GM18526 (cell line): ENCODE results near the gene MACF1.

Experiments used
- POLR2A ChIP-seq: IDR thresholded peaks from 3 replicates; pipeline ENCODE4 v1.6.1; 2011; ENCODE audit not compliant: insufficient read length; ENCODE audit errors: extremely low read depth

MACF1 gene

GRCh38 chr1:39196244-39197215 lies 8.0 kb upstream of the MACF1 start:
- no peak for TF ChIP-seq POLR2A

GRCh38 chr1:39199593-39199992 lies 4.9 kb upstream of the MACF1 start:
- no peak for TF ChIP-seq POLR2A

GRCh38 chr1:39205102-39205780 lies 746 bp downstream of the MACF1 start:
- TF ChIP-seq POLR2A, result no peak

- TF ChIP-seq POLR2A, result no peak
Measured at GRCh38 chr1:39205781-39206464, 1.4 kb downstream of the MACF1 start.

- no peak for TF ChIP-seq POLR2A
Measured at GRCh38 chr1:39210649-39211048, 6.2 kb downstream of the MACF1 start.

GRCh38 chr1:39212499-39212898 lies 8.0 kb downstream of the MACF1 start:
- TF ChIP-seq POLR2A, result no peak

GRCh38 chr1:39213511-39214002 lies 9.1 kb downstream of the MACF1 start:
- no peak for TF ChIP-seq POLR2A

- no peak for TF ChIP-seq POLR2A
Measured at GRCh38 chr1:39214021-39214713, 9.7 kb downstream of the MACF1 start.

GRCh38 chr1:39214714-39214997 lies 10.2 kb downstream of the MACF1 start:
- TF ChIP-seq POLR2A, result no peak

GRCh38 chr1:39214998-39215873 lies 10.7 kb downstream of the MACF1 start:
- peak; percentile 59 for TF ChIP-seq POLR2A

- no peak for TF ChIP-seq POLR2A
Measured at GRCh38 chr1:39216771-39217170, 12.3 kb downstream of the MACF1 start.

- TF ChIP-seq POLR2A, result no peak
Measured at GRCh38 chr1:39220891-39221870, 16.7 kb downstream of the MACF1 start.

GRCh38 chr1:39224295-39224829 lies 19.9 kb downstream of the MACF1 start:
- no peak for TF ChIP-seq POLR2A
